Measurements from ENCODE around the gene PIH1D1.

- TF ChIP-seq CHD1 (IDR thresholded peaks at IDR 0.05; ENCODE audit: low read depth, low read length), result no peak
- TF ChIP-seq CTCF (IDR thresholded peaks at IDR 0.05 in 2 of 3, conservative IDR thresholded peaks at IDR 0.05 in 1 of 3; ENCODE audit: control insufficient read depth in 2 of 3, extremely low read depth in 1 of 3, insufficient read depth in 1 of 3, low read depth in 3 of 3, low read length in 3 of 3), result peak; percentile 91 to 97 (median 94)
- no peak for TF ChIP-seq USF2 (IDR thresholded peaks at IDR 0.05; ENCODE audit: borderline replicate concordance, low read depth, low read length)
- TF ChIP-seq POLR2A (IDR thresholded peaks at IDR 0.05; ENCODE audit: low read depth, low read length), result peak; percentile 69; the same call in 1 of the 2 replicates
- TF ChIP-seq HDAC6 (IDR thresholded peaks at IDR 0.05; ENCODE audit: unreplicated experiment), result no peak
- TF ChIP-seq DPF2 (IDR thresholded peaks at IDR 0.05), result peak; percentile 66
- no peak for TF ChIP-seq GABPA (IDR thresholded peaks at IDR 0.05; ENCODE audit: low read depth)
- TF ChIP-seq MYC (IDR thresholded peaks at IDR 0.05; ENCODE audit: insufficient read depth, insufficient read length, insufficient replicate concordance, low read length, severe bottlenecking), result peak; percentile 44
- no peak for TF ChIP-seq KDM1A (IDR thresholded peaks at IDR 0.05; ENCODE audit: borderline replicate concordance)
- TF ChIP-seq MXI1 (IDR thresholded peaks at IDR 0.05; ENCODE audit: low read depth, low read length), result no peak
- peak; percentile 30; the same call in 1 of the 3 replicates for TF ChIP-seq POU2F2 (IDR thresholded peaks at IDR 0.05; ENCODE audit: borderline replicate concordance, low read depth, low read length)
- no peak for TF ChIP-seq EP300 (IDR thresholded peaks at IDR 0.05; ENCODE audit: borderline replicate concordance in 1 of 2, control insufficient read depth in 1 of 2, low read depth in 2 of 2, low read length in 2 of 2)
- no peak for TF ChIP-seq ETV6 (conservative IDR thresholded peaks at IDR 0.05 in 1 of 2, IDR thresholded peaks at IDR 0.05 in 1 of 2; ENCODE audit: borderline replicate concordance in 1 of 2, low read depth in 1 of 2)
- TF ChIP-seq POLR2AphosphoS5 (IDR thresholded peaks at IDR 0.05; ENCODE audit: low read length), result no peak
These were observed 22.4 kb upstream of the PIH1D1 start, which contains the start of gene FLT3LG for GRCh38 chr19:49473868-49474541.
